ENCODE results near the gene KIFC3.

DNA sequence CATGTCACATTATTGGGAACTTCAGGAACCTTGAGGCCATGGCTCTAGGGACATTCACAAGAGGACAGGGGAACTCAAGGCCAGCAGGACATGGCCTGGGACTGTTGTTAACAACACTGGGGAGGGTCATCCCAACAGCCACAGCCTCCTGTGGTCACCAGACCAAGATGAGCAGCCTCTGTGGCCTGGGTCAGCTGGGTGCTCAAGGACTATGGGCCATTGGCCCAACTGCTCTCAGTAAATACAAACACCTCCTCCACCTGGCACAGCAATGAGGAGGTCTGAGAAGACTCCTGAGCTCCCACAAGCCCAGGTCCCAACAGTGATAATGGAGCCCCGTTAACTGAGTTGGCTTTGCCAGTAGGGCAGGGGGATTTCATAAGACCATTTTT is 20.9 kb downstream of the KIFC3 start:
- TF ChIP-seq, protein P1, sequence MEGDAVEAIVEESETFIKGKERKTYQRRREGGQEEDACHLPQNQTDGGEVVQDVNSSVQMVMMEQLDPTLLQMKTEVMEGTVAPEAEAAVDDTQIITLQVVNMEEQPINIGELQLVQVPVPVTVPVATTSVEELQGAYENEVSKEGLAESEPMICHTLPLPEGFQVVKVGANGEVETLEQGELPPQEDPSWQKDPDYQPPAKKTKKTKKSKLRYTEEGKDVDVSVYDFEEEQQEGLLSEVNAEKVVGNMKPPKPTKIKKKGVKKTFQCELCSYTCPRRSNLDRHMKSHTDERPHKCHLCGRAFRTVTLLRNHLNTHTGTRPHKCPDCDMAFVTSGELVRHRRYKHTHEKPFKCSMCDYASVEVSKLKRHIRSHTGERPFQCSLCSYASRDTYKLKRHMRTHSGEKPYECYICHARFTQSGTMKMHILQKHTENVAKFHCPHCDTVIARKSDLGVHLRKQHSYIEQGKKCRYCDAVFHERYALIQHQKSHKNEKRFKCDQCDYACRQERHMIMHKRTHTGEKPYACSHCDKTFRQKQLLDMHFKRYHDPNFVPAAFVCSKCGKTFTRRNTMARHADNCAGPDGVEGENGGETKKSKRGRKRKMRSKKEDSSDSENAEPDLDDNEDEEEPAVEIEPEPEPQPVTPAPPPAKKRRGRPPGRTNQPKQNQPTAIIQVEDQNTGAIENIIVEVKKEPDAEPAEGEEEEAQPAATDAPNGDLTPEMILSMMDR (conservative IDR thresholded peaks at IDR 0.05 in 1 of 2, IDR thresholded peaks at IDR 0.05 in 1 of 2; ENCODE audit: low read depth in 1 of 2, low read length in 2 of 2): no peak
- TF ChIP-seq EZH2 (IDR thresholded peaks at IDR 0.05; ENCODE audit: low read length, missing control alignments): no peak
